HG03469 (cell line): ENCODE measurements around the gene PISD.

Experiments used
- ATAC-seq: cut with Tn5 transposase; IDR thresholded peaks from one replicate; pipeline ENCODE4 v1.9.1; 2021; ENCODE audit warnings: mild to moderate bottlenecking, moderate library complexity, moderate number of reproducible peaks; ENCODE audit not compliant: unreplicated experiment

PISD gene

DNA sequence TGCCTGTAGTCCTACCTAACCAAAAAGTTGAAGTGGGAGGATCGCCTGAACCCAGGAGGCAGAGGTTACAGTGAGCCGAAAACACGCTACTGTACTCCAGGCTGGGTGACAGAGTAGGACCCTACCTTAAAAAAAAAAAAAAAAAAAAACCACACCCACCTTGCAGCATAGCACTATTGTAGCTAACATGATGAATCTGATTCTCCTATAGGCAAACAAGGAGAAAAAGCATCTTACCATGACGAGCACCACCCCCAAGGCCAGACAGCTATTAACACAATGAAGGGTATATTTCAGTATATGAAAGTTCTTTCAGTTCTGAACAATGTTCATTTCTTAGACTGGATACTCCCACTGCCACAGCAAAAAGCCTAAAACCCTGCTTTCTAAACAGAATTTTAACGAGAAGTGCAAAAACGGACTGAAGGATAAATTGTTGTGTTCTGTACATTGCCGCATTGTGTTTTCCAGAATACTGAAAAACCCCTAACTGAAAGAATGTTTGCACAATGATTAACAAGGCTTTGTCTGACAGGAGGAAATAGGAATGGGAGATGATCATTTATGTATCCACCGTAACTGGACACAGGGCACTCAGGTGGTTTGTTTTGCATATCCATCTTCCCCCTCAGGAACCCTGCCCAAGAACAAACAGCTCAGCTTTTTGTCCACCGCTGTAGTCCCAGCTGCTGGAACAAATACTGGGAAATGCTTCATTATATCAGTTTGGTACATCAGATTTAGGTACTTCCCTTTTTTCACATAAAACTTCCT lies 8.9 kb downstream of the PISD start:
- no peak for ATAC-seq

- ATAC-seq: no peak
Measured at GRCh38 chr22:31652088-31652487, 9.9 kb downstream of the PISD start.

DNA sequence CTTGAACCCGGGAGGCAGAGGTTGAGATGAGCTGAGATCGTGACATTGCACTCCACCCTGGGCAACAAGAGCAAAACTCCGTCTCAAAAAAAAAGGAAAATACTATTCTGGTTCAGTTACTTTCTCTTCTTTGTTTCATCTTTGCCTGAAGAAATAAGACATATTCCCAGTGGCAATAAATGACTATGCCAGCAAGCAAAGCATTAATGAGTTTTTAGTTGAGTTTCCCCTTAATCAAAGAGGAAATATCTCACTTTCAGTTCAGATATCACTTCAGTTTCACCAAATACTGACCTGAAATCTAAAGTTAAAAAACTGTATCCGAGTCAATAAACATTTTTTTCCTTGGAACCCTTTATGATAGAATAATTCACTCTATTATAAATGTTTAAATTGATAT lies 10.4 kb downstream of the PISD start:
- no peak for ATAC-seq

DNA sequence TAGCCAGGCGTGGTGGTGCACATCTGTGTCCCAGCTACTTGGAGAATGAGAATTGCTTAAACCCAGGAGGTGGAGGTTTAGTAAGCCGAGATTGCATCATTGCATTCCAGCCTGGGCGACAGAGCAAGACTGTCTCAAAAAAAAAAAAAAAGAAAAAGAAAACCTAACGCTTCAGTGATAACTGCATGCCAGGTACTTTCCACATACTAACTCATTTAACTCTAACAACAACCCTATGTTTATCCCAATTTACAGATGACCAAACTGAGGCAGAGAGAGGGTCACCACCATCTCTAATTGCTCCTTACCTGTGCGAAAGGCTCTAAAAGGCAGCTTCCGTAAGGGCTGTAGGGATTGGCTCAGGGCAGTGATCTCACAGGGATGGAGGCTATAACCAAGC lies 11.6 kb downstream of the PISD start:
- ATAC-seq: no peak

DNA sequence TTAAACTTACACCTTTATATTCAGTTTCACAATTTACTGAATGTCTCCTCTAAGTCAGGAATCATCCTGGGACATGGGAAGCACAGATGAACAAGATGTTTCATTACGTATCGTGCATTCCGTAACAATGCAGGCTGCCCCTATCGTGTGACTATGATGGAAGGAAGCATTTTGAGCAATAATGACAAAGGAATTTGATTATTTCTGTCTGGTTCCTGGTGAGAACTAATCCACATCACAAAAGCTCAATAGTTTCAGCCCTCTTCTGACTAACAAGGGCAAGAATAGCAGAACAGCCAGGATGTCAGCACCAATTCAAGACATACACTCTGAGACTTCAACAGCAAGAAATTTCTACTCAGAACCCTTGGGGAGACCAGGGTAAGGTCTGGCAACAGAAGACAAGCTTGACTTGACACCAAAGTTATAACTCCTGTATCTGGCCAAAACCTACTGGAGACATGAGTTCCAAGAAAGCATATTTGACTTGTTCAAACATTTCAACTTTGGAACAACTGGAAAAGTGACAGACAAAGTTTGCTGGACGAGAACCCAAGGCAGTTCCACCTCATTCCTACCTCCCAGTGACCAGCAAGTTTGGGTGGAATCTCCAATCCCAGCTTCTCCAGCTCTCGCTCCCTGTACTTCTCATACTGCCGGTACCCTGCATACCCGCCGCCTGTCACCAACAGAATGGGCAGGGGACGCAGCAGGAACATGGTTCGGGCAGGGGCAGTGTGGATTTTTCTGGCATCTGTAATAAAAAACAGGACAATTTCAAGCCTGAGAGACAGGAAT lies 14.3 kb downstream of the PISD start:
- ATAC-seq: no peak

GRCh38 chr22:31647066-31647465 lies 14.9 kb downstream of the PISD start:
- no peak for ATAC-seq

DNA sequence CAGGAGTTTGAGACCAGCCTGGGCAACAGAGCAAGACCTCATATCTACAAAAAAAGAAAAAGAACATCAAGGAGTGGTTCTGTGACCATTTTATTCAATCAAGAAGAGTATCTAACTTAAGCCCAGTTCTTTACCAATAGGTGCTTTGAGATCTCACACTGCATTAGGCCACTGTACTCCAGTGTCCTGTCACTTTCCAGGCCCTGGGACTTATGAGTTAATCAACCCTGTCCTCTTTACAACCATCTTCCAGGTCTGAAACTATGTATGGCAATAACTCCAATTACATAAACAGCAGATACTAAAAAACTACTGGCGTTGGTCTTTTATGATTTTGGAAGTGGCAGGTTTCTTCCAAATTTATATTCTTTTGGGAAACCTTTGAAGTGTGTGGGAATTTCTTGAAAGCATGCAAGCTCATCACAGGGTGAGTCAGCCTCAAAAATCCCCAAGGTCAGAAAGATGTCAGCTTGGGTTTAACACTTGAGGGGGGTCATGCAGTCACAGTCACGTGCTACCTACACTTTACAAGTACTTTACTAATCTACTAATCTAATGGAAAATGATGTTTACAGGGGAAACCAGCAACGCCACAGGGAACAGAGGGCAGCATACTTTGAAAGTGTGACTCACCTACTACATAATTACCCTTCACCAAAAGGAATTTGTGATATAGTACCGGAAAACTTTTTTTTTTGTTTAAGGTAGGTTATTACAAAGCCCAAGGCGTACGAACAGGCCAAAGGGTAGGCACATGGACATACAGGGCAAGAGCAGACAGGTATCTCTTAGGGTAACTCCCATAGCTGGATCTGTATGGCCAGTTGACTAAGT lies 15.6 kb downstream of the PISD start:
- no peak for ATAC-seq

GRCh38 chr22:31639436-31640039 lies 22.5 kb downstream of the PISD start:
- no peak for ATAC-seq

DNA sequence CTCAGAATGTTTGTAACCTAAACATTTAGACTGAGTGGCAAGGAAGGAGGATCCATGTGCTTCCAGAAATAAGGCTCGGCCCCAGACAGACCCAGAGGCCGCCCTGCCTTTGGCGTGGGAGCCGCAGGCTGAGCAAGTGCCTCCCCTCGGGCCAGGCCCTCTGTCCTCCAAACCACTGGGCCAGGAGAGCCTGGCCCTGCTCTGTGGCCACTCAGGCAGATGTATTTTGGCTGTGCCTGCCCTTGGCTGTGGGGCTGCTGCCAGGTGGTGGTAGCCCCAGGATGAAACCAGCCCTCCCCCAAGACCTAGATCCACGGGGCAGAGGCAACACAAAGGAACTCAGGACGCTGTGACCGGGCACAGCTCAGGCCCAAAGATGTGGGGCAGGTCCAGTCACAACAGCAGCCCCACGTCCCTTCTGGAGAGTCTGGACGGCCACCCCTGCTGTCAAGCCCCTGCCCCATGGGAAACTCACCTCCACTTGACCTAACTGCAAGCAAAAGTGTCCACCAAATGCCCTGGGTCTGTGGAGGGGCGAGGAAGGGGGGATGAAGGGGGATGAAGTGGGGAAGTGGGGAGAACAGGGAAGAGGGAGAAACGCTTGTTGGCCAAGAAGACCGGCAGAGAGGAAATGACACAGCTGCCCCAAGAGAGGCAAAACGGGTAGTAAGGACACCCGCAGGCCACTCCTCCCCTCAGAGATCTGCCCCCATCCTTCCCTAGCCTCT lies 24.0 kb downstream of the PISD start:
- no peak for ATAC-seq

GRCh38 chr22:31637447-31637890 lies 24.5 kb downstream of the PISD start:
- ATAC-seq: no peak

- ATAC-seq: no peak
Measured at GRCh38 chr22:31635638-31636306, 26.2 kb downstream of the PISD start.

DNA sequence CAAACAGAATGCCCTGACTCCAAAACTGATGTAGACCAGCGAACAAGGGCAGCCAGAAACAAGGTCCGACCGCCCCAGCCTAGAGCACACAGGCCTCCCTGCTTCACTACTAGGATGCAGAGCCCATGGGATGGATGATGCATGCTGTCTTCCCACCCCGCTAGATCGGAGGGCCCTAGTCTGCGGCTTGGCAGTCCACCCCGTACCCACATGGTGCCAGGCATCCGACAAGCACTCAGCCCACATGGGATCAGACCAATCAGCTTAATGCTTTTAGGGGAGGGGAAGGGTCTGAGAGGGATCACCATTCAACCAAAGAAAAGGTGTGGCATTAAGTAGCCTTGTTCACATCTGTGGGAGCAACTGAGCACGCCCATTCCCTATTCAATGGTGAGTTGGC lies 30.6 kb downstream of the PISD start:
- no peak for ATAC-seq

DNA sequence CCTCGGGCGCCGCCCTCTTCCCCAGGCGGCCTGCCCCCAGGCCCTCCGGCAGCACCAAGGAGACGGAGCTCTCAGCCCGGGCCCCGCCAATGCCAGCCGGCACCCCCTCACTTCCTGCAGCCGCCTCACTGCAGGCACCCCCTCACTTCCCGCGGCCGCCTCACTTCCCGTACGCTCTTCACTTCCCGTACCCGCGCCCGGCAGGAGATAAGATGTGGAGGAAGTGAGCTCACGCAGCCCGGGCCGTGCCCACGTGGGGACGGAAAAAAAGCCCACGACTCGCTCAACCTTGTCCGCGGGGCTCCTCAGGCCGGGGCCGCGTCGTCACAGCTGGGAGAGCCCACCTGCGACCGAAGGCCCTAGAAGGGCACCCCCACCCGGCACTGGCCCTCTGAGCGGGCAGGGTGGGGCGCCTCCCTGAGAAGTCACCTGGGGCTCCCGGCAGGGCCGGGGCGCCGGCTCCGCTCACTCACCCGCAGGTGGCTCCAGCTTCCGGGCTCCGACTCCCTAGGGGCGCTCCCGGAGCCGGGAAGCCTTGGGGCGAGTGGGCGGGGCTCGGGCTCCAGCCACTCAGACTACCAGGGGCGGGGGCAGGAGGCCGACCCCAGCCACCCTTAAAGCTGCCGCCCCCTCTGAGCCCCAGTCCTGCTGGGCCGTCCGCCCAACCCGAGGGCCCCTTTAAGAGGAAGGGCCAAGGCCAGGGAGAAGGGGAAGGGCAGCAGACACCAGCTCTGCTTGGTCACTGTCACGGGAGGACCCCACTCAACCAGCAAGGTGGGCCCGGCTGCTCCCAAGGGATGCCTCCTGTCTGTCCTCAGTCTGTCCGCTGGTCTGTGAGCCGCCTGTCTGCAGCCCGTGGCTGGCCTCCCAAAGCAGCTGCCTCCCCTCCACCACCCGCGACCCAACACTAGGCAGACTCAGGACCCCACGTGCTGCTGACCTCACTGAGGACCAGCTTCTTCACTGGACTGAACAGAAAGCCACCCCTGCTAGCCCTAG lies 31.4 kb downstream of the PISD start:
- ATAC-seq: no peak

DNA sequence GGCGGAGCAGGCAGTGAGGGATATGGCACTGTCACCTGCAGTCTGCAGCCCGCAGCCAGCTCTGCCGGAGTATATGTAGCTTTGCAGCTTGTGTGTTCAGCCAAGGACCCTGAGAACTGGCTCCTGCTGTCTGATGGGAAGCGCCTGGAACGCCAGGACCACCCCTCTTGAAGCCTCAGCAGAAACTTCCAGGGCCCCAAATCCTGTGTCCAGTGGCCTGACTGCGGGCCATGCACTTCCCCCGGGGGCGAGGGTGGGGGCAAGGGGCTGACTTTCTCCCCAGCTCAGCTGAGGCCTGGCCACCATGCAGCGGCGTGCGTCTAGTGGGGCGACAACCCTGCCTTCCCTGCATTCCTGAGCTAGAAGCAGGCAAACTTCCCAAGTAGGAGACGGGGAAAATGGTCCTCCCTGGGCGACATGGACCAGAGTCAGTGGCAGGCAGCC lies 32.3 kb downstream of the PISD start:
- ATAC-seq: no peak

DNA sequence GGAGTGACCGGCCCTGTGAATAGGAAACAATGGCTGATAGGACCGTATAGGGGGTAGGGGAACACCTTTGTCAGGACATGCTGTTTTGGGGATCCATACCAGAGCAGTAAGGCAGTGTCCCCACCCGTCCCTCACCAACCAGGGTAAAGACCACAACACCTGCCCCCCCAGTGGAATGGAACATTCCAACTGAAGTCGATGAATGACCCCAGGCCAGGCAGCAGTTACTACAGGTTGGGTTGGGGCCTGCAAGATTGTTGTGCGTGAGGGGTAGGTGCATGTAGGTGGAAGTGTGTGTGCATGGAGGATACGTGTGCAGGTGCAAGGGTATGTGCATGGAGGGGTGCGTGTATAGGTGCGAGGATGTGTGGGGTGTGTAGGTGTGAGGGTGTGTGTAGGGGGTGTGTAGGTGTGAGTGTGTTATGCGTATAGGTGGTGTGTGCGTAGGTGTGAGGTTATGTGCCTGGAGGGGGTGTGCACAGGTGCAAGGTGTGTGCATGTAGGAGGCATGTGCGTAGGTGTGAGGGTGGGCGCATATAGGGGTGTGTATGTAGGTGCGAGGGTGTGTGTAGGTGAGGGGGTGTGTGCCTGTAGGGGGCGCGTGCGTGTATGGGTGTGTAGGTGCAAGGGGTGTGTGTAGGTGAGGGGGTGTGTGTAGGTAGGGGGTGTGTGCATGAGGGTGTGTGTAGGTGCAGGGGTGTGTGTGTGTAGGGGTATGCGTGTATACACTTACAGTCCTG lies 32.9 kb downstream of the PISD start:
- ATAC-seq: no peak

DNA sequence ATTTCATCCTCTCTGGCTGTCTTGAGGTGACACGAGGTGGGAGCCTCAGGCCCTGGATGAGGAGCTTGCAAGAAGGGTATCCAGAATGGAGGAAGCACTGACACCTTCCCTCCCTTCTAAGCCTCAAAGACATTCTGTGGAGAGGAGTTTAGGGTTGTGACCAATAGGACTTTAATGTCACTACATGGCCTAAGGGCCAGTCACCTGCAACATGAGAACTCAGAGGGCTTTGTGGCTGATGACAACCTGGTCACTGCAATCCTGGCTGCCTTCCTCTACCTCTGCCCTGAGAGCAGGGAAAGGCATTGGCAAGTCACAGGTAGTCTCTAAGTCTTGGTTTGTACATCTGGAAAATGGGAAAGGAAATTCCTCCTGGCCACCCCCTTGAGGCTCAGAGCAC lies 33.7 kb downstream of the PISD start:
- no peak for ATAC-seq

DNA sequence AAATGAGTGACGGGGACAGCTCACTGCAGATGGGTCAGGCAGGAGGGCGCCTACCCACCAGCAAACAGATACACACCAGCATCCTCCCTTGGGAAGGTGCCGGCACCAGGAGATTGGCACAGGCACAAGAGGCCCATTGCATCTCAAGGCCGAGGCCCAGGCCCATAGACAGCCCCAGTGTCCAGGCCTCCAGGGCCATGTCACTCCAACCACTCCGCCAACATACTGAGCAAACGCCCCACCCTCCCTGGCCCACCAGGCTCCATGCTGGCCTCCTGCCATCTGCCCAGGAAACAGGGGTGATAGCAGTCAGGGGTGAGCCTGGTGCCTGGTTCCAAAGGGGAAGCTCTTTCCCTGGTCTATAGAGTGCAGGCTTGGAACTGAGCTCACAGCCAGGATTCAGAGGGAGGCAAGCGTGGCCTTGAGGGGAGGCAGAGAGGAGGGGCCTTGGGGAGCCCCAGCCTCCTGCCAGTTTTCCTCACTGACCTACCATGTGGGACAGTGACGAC lies 34.7 kb downstream of the PISD start:
- ATAC-seq: no peak
